Activated T-cell treated with anti-CD3 and anti-CD28 coated beads for 4 hours (primary cell): ENCODE measurements around the gene ZFP69.
A peak's percentile ranks its signal among the peaks of the same experiment; 100 is the strongest.

Source experiments
- DNase-seq: peaks from one replicate; pipeline ENCODE4 v3.0.0-alpha.2; 2020

ZFP69 gene

DNA sequence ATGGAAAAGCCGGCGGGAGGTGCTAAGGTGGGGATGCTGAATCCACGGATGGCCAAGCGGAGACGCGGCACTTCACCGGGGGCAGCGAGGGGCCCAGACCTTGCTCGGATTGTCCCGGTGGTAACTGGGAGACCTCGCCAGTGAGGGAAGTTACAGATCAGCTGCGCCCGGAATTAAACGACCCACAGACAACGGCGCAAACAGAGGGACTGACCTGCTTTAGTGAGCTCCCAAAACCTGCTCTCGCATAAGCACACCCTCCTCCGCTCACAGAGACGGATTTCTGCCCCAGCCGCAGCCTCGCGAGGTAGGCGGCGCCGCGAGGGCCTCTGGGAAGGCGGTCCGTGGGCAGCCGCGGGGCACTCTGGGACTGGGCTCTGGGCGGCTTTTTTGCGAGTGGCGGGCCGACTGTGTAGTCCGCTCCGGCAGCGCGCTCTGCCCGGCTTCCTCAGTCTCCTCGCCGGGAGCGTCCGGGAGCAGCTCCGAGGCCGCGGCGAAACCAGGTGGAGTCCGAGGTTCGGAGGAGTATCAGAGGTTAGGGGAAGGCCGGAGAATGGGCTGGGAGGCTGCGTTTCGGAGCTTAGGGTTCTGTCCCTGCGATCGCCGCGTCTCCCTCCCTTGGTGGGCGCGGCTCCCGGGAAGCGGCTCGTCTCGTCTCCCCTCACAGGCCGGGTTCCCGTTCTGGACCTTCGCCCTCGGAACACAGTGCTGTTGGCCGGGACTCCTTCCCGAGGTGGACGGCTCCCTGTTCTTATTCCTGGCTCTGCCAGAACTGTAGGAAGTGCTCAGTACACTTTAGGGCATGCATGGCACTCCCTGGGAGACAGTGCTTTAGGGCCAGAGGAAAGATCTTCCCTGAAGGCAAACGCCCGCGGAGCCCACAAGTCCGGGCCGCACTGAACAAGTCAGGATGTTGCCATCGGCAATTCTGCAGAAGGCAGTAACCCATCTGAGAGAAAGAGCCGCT lies 31.6 kb downstream of the ZFP69 start, which contains the start of gene EXO5:
Gene EXO5, plus strand, starts transcription at position 393 of the 967 bp plus-strand sequence. CDS start 5,778 bp downstream, outside the sequence.
- DNase-seq, result peak; percentile 79

DNA sequence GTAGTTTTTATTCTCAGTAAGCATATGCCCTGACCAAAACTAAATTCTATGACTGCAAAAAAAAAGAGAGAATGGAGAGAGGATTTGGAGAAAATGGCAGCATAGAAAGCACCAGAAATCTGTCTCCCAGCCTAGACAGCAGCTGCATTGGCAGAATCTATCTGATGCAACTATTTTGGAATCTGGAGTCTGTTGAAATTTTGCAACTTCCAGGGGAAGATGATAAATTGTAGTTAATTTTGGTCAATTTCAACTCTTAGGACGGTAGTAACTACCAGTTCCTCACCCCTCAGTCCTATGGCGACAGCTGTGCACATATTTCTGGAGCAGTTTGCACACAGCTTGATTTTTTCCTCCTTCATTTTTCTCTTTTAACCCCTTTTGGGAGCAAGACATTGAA lies 42.4 kb downstream of the ZFP69 start:
- DNase-seq, result no peak

DNA sequence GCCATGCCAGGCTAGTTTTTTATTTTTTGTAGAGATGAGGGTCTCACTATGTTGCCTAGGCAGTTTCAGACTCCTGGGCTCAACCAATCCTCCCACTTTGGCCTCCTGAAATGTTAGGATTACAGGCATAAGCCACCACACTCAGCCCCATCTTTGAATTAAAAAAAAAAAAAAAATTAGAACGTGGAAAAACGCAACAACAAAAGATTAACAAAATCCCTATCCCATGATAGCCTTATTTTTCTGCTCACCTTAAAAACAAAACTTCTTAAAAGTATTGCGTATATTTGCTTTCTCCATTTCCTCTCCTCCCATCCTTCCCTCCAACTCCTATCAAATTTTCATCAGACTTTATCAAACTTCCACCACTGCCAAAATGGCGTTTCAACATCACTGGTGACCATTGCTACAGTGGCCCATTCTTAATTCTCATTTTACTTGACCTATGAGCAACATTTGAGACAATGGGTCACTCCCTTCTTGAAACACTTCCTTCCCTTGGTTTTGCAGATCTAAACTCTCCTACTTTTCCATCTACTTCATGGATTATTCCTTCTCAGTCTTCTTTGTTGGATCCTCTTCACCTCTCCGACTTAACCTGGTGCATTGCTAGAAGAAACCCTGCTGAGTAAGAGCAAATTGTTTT lies 53.8 kb downstream of the ZFP69 start:
- no peak for DNase-seq

DNA sequence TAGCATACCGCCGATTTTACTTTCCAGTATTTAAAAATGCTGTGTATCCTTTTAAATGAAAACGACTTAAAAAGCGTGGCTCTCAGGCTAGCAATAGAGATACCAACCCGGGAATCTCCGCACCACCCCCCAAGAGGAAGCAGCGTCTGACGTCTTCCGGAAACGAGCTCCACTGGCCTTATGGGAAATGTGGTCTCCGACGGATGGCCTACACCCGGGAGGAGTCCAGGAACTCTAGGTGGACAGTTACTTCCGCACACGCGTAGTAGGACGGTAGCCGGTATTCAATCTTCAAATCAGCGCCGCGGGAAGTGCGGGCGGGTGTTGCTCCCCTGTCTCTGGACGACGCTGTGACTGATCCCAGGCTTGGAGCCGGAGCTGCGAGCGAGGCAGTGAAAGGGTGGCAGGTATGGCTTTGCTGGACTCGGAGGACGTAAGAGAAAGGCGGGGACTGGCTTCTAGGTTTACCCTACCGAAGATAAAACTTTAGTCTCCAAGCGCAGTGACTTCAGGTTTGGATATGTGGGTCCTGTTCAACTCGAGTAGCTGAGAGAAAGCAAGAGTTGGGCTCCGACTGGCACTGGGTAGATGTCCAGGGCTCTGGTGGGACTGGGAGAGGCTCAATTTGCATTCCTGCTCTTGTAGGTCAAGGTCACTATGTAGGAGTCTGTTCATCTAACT lies 54.4 kb downstream of the ZFP69 start, which contains the start of gene ZNF684:
Gene ZNF684, plus strand, starts transcription at position 257 of the 681 bp plus-strand sequence. CDS start 1,530 bp downstream, outside the sequence.
- DNase-seq, result peak; percentile 77

DNA sequence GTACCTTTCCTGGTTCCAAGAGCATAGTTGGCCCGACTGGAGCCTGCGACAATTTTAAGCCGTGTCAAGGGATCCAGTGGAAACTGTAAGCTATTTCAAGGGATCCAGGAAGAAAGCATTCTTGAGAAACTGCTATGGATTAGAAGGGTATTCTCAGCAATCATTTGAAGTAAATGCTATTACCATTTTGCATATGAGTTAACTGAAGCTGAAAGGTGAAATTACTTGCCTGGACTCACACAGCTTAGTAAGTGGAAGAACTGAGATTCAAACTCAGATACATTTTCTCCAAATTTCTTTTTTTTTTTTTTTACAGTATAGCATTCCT lies 54.9 kb downstream of the ZFP69 start:
- no peak for DNase-seq

DNA sequence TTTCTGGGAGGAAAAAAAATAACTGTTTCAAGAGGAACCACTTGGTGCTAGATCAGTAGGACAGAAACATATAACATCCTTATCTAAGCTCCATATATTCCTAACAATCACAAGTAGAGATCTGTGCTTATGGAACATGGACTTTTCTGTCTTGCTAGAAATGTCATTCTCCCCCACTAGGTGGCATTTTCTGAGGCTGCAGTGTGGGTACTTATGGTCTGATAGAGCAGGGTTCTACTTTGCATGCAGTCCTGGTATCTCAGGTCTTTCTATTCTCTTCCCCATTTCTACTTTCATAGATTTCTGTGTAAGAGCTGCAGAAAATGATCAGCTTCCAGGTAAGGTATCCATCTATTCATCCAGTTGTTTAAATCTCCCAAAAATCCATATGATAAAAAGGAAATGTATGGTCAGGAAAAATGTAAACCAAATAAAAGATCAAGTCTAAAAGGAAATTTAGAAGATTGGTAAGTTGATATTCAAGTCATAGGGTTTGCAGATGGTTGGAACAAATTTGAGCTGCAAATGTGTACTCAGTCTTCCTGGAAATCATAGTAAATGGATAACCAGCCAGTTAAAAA lies 55.8 kb downstream of the ZFP69 start:
- DNase-seq, result peak; percentile 9

DNA sequence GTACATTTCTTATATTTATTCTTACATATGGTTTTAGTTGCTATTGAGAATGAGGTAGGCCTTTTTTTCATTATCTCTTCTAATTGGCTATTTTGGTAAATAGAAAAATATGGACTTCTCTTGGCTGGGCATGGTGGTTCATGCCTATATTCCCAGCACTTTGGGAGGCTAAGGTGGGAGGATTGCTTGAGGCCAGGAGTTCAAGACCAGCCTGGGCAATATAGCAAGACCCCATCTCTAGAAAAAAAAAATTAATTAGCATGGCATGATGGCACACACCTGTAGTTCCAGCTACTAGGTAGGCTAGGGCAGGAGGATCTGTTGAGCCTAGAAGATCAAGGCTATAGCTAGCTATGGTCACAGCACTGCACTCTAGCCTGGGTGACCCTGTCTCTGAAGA lies 57.5 kb downstream of the ZFP69 start:
- no peak for DNase-seq

DNA sequence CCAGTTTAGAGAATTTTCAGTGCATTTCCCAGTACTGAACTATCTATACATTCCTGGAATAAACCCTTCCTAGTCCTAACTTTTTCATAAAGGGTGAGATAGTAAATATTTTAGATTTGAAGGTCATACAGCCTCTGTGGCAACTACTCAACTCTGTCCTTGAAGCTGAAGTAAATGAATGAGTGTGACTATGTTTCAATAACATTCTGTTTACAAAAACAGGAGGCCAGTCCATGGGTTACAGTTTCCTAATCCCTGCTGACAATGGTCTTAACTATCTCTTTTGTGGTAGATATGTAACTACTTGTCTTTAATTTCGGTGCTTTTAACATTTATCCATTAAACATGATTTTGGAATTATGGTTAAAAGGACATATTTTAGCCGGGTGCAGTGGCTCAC lies 58.6 kb downstream of the ZFP69 start:
- DNase-seq, result no peak

DNA sequence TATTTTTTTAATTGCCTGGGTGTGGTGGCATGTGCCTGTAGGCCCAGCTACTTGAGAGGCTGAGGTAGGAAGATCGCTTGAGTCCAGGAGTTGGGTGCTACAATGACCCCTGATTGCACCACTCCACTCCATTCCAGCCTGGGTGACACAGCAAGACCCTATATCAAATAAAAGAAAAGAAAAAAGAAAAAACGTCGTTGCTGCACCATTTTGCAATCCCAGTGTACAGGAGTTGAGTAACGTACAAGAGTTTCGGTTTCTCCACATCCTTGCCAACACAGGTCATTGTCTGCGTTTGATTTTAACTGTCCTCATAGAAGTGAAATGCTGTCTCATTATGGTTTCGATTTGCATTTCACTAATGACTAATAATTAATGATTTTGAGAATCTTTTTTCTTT lies 62.2 kb downstream of the ZFP69 start:
- DNase-seq, result no peak
